Measurements from ENCODE around the gene DPH1.

The DPH1 gene

GRCh38 chr17:2059547-2060384, 29.8 kb downstream of the DPH1 start:
- no peaks in the 10 kb centered on the region for H3K9me3 ChIP-seq (ENCODE audit: severe bottlenecking)
- no peak overlapping the region for H3K27ac ChIP-seq (ENCODE audit: poor library complexity, severe bottlenecking)
- no peaks in the 10 kb centered on the region for H3K36me3 ChIP-seq (ENCODE audit: low read depth)
- no peaks in the 10 kb centered on the region for H3K27me3 ChIP-seq (ENCODE audit: insufficient read depth, poor library complexity, severe bottlenecking)
- no peak overlapping the region for H3K4me3 ChIP-seq (ENCODE audit: severe bottlenecking)
- no peak for TF ChIP-seq CTCF (IDR thresholded peaks at IDR 0.05; ENCODE audit: poor library complexity, severe bottlenecking)
- no peaks in the 10 kb centered on the region for H3K4me1 ChIP-seq (ENCODE audit: insufficient read depth, poor library complexity, severe bottlenecking)
- ATAC-seq (ENCODE audit: low read depth) (no peak), DNase-seq (ENCODE audit: low spot score) (no peak)

GRCh38 chr17:2060385-2060658, 30.4 kb downstream of the DPH1 start:
- TF ChIP-seq CTCF (IDR thresholded peaks at IDR 0.05; ENCODE audit: poor library complexity, severe bottlenecking): no peak
- Histone ChIP-seq H3K27me3 (ENCODE audit: insufficient read depth, poor library complexity, severe bottlenecking) (no peaks in the 10 kb centered on the region), H3K36me3 (ENCODE audit: low read depth) (no peaks in the 10 kb centered on the region), H3K4me1 (ENCODE audit: insufficient read depth, poor library complexity, severe bottlenecking) (no peaks in the 10 kb centered on the region), H3K9me3 (ENCODE audit: severe bottlenecking) (no peaks in the 10 kb centered on the region), H3K27ac (ENCODE audit: poor library complexity, severe bottlenecking) (no peak overlapping the region), H3K4me3 (ENCODE audit: severe bottlenecking) (no peak overlapping the region)
- DNase-seq (ENCODE audit: low spot score) (no peak), ATAC-seq (ENCODE audit: low read depth) (no peak)

GRCh38 chr17:2060681-2061440, 30.9 kb downstream of the DPH1 start:
- no peaks in the 10 kb centered on the region for H3K27me3 ChIP-seq (ENCODE audit: insufficient read depth, poor library complexity, severe bottlenecking)
- no peak for TF ChIP-seq CTCF (IDR thresholded peaks at IDR 0.05; ENCODE audit: poor library complexity, severe bottlenecking)
- H3K4me3 ChIP-seq (ENCODE audit: severe bottlenecking): no peak overlapping the region
- DNase-seq (ENCODE audit: low spot score): no peak
- H3K9me3 ChIP-seq (ENCODE audit: severe bottlenecking): no peaks in the 10 kb centered on the region
- H3K4me1 ChIP-seq (ENCODE audit: insufficient read depth, poor library complexity, severe bottlenecking): no peaks in the 10 kb centered on the region
- ATAC-seq (ENCODE audit: low read depth): no peak
- no peaks in the 10 kb centered on the region for H3K36me3 ChIP-seq (ENCODE audit: low read depth)
- no peak overlapping the region for H3K27ac ChIP-seq (ENCODE audit: poor library complexity, severe bottlenecking)

- ATAC-seq (ENCODE audit: low read depth) (no peak), DNase-seq (ENCODE audit: low spot score) (no peak)
- no peaks in the 10 kb centered on the region for H3K4me1 ChIP-seq (ENCODE audit: insufficient read depth, poor library complexity, severe bottlenecking)
- no peaks in the 10 kb centered on the region for H3K9me3 ChIP-seq (ENCODE audit: severe bottlenecking)
- H3K27me3 ChIP-seq (ENCODE audit: insufficient read depth, poor library complexity, severe bottlenecking): no peaks in the 10 kb centered on the region
- H3K27ac ChIP-seq (ENCODE audit: poor library complexity, severe bottlenecking): no peak overlapping the region
- H3K36me3 ChIP-seq (ENCODE audit: low read depth): no peaks in the 10 kb centered on the region
- no peak overlapping the region for H3K4me3 ChIP-seq (ENCODE audit: severe bottlenecking)
- TF ChIP-seq CTCF (IDR thresholded peaks at IDR 0.05; ENCODE audit: poor library complexity, severe bottlenecking): no peak
Observed at GRCh38 chr17:2061441-2061958, 31.5 kb downstream of the DPH1 start.

Measured in RWPE2 (cell line).